SU-DHL-6 (cell line): Measurements from ENCODE around the gene SHC3.

Source experiments
- EZH2phosphoT487 ChIP-seq: fragments of 200-600 bp; sonication (generic), shearing (Covaris generic); conservative IDR thresholded peaks from 2 replicates; pipeline ENCODE4 v1.6.1; 2018; ENCODE audit warnings: mild to moderate bottlenecking, antibody characterized with exemption, low read length, moderate library complexity, mixed read lengths
- TF ChIP-seq, protein P1 (sequence below): fragments of 200-600 bp; sonication (generic); IDR thresholded peaks from one replicate; pipeline ENCODE4 v1.5.1; 2017; ENCODE audit warnings: antibody characterized with exemption, mild to moderate bottlenecking, low read length, moderate library complexity; ENCODE audit not compliant: insufficient read depth, poor library complexity, severe bottlenecking

DNA sequence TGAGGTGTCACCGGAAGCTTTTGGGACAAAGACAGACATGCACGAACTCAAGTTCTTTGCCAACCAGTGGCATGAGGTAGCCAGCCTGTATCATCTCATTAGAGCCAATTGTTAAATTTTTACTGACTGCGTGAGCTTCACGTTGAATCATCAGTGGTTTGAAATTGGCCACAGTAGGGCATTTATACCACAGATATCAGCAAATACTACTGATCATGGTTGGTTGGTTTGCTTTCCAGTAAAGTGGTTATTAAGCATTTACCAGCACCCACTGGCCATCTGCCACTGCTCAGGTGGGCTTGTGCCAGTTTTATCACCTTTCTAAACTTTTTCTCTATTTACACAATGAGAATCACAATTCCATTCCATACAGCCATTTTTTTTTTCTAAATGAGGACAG lies 28.4 kb upstream of the SHC3 start:
- TF ChIP-seq, protein P1, sequence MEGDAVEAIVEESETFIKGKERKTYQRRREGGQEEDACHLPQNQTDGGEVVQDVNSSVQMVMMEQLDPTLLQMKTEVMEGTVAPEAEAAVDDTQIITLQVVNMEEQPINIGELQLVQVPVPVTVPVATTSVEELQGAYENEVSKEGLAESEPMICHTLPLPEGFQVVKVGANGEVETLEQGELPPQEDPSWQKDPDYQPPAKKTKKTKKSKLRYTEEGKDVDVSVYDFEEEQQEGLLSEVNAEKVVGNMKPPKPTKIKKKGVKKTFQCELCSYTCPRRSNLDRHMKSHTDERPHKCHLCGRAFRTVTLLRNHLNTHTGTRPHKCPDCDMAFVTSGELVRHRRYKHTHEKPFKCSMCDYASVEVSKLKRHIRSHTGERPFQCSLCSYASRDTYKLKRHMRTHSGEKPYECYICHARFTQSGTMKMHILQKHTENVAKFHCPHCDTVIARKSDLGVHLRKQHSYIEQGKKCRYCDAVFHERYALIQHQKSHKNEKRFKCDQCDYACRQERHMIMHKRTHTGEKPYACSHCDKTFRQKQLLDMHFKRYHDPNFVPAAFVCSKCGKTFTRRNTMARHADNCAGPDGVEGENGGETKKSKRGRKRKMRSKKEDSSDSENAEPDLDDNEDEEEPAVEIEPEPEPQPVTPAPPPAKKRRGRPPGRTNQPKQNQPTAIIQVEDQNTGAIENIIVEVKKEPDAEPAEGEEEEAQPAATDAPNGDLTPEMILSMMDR, result no peak
- TF ChIP-seq EZH2phosphoT487, result no peak
